ENCODE measurements around the gene CALN1.
"Not testable (repeated sequence)": the region's sequence is repeated elsewhere in the genome, so short reads cannot be mapped to it uniquely, and the experiment has no call there.

CALN1 gene

DNA sequence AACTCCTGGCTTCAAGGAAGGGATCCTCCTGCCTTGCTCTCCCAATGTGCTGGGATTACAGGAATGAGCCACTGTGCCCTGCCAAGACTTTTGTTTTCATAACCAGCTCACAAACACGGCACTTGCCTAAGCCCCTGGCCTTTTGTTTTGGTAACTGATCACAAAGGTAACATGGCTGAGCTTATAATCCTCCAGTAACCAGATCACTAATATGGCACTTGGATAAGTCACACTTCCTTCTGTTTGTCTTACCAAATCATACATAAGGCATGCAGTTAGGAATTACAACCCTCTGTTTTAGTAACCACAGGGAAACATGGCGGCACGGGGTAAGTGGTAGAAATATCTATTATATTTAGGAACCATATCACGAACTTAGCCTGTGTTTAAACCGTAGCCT lies 577.1 kb downstream of the CALN1 start:
- no peaks in the 10 kb centered on the region for H3K27me3 Mint-ChIP-seq
- no peaks in the 10 kb centered on the region for H3K9me3 Mint-ChIP-seq
- no peaks in the 10 kb centered on the region for H3K4me1 Mint-ChIP-seq
- DNase-seq (no peak), ATAC-seq (replicated peaks) (no peak)
- no peak overlapping the region for H3K27ac Mint-ChIP-seq
- H3K36me3 Mint-ChIP-seq: no peaks in the 10 kb centered on the region
- no peak overlapping the region for H3K4me3 Mint-ChIP-seq

DNA sequence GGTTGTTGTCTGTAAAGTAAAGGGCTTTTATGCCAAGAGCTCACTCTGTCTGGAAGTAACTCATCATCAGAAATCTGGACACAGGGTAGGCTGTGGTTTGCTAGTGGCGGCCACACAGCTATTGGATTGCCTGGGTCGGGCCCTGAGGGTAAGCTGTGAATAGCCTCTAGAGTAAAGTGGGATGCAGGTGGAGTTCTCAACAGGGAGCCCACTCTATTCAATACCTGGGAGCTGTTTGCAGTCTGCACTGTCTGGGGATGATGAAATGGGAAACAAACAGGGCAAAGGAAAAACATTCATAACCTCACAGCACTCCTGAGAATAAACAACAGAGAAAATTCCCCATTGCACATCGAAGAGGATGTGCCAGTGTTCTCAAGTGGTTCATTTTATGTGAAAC lies 582.6 kb downstream of the CALN1 start:
- no peak overlapping the region for H3K27ac Mint-ChIP-seq
- no peaks in the 10 kb centered on the region for H3K27me3 Mint-ChIP-seq

DNA sequence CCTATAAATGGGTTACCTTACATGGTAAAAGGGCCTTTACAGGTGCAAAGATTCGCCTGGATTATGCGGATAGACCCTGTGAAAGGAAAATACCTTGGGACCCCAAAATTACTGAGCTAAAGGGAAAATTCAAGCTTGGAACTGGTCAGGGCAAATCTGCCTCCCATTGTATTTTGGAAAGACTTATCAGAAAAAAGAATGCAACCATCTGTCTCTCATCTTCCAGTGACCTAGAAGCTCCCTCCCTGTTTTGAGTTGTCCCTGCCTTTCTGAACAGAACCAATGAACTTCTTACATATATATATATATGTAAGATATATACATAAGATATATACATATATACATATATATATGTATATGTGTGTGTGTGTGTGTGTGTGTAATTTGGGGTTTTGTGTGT lies 583.8 kb downstream of the CALN1 start:
- Mint-ChIP-seq H3K4me1 (no peaks in the 10 kb centered on the region), H3K9me3 (peaks cover 3 to 5% of the 10 kb centered on the region in 2 donors), H3K27me3 (no peaks in the 10 kb centered on the region), H3K4me3 (no peak overlapping the region), H3K36me3 (no peaks in the 10 kb centered on the region), H3K27ac (no peak overlapping the region)
- DNase-seq (no peak), ATAC-seq (replicated peaks) (no peak)

More for the DNA sequence above, 582.6 kb downstream of the CALN1 start:
- ATAC-seq (replicated peaks): no peak
- peaks cover 3 to 5% of the 10 kb centered on the region in 2 donors for H3K9me3 Mint-ChIP-seq
- DNase-seq: no peak
- no peaks in the 10 kb centered on the region for H3K36me3 Mint-ChIP-seq
- H3K4me1 Mint-ChIP-seq: no peaks in the 10 kb centered on the region
- H3K4me3 Mint-ChIP-seq: no peak overlapping the region

- H3K4me3 Mint-ChIP-seq: no peak overlapping the region
- H3K27me3 Mint-ChIP-seq: no peaks in the 10 kb centered on the region
- no peak for ATAC-seq (replicated peaks)
- no peak overlapping the region for H3K27ac Mint-ChIP-seq
- no peaks in the 10 kb centered on the region for H3K4me1 Mint-ChIP-seq
- peaks cover 3 to 6% of the 10 kb centered on the region in 2 donors for H3K9me3 Mint-ChIP-seq
- DNase-seq: no peak
- H3K36me3 Mint-ChIP-seq: no peaks in the 10 kb centered on the region
Measured at GRCh38 chr7:71826141-71826540, 586.0 kb downstream of the CALN1 start.

DNA sequence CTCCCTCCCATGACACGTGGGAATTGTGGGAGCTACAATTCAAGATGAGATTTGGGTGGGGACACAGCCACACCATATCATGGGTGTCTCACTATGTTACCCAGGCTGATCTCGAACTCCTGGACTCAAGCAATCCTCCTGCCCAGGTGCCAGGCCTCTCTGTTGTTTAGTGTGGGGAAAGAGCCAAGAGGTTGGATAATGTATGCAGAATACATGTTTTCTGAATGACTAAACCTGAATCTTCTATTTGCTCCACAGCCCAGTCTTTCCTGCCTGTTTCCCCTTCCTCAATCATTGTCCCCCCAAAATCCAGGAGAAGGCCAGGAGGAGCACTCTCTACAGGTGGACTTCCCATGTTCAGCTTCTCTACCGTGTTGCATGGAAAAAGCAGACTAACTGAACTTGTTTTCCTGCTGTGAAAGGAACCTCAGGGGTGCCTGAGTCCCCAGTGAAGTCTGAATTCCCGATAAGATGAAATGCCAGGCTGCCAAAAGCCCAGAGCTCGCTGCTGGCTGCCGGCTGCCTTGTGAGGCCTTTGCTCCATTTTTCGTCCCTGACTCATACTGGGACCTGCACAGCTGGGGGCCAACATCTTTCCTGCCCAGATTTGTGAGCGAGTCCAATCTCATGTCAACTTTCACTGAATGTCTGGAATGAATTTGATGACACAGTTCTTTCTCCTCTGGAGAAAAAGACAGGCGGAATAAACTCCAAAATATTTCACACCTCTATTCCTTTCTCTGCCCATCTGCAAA lies 588.0 kb downstream of the CALN1 start:
- no peaks in the 10 kb centered on the region for H3K36me3 Mint-ChIP-seq
- ATAC-seq (replicated peaks) (no peak), DNase-seq (no peak)
- H3K27me3 Mint-ChIP-seq: no peaks in the 10 kb centered on the region
- no peaks in the 10 kb centered on the region for H3K4me1 Mint-ChIP-seq
- no peak overlapping the region for H3K27ac Mint-ChIP-seq
- H3K9me3 Mint-ChIP-seq: peaks cover 9 to 18% of the 10 kb centered on the region in 2 donors
- no peak overlapping the region for H3K4me3 Mint-ChIP-seq

- ATAC-seq (replicated peaks); DNase-seq; H3K27me3 Mint-ChIP-seq; H3K27ac Mint-ChIP-seq; H3K36me3 Mint-ChIP-seq; H3K4me3 Mint-ChIP-seq; H3K4me1 Mint-ChIP-seq: not testable (repeated sequence)
- H3K9me3 Mint-ChIP-seq: peaks cover 12 to 18% of the 10 kb centered on the region in 2 donors
Measured at GRCh38 chr7:71822406-71822805, 589.7 kb downstream of the CALN1 start.

DNA sequence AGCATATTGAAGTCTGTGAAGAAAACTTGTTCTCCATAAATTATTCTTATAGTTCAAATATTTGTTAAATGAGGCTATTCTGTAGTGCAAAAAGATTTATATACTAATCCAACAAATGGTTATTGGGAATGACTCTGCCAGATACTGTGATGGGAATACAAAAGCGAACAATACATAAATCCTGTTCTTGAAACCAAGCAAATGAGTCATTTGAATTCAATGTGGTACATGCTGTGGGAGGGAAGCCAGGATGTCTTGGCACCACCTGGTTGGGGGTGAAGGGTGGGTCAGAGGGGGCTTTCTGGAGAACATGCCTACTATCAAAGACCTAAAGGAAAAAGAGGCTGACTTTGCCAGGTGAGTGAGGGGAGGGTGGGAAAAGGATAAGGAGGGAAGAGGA lies 594.2 kb downstream of the CALN1 start:
- ATAC-seq (replicated peaks): no peak
- Mint-ChIP-seq H3K9me3 (peaks cover 8 to 16% of the 10 kb centered on the region in 2 donors), H3K4me3 (no peak overlapping the region), H3K27ac (no peak overlapping the region), H3K4me1 (no peaks in the 10 kb centered on the region), H3K27me3 (no peaks in the 10 kb centered on the region), H3K36me3 (no peaks in the 10 kb centered on the region)
- no peak for DNase-seq

DNA sequence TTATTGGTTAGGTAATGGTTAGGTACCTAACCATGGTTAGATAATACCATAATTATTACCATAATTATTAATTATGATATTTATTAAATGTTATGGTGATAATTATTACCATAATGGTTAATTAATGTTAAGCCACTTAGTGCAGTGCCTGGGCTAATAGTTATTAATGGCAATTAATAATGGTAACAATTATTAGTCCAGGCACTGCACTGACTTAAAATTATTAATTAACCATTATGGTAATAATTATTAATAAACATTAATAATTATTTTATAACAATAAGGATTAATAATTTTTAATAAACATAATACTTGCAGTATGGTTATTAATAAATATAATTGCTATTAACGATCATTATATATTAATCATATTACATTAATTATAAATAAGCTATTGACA lies 604.0 kb downstream of the CALN1 start:
- no peaks in the 10 kb centered on the region for H3K4me1 Mint-ChIP-seq
- no peak overlapping the region for H3K27ac Mint-ChIP-seq
- H3K36me3 Mint-ChIP-seq: no peaks in the 10 kb centered on the region
- H3K9me3 Mint-ChIP-seq: peaks cover 10 to 15% of the 10 kb centered on the region in 2 donors
- no peaks in the 10 kb centered on the region for H3K27me3 Mint-ChIP-seq
- H3K4me3 Mint-ChIP-seq: no peak overlapping the region
- DNase-seq (no peak), ATAC-seq (replicated peaks) (no peak)

GRCh38 chr7:71804256-71804655 lies 607.9 kb downstream of the CALN1 start:
- peaks cover 8 to 11% of the 10 kb centered on the region in 2 donors for H3K9me3 Mint-ChIP-seq
- ATAC-seq (replicated peaks): no peak
- no peak overlapping the region for H3K4me3 Mint-ChIP-seq
- H3K27ac Mint-ChIP-seq: no peak overlapping the region
- no peak for DNase-seq
- H3K27me3 Mint-ChIP-seq: no peaks in the 10 kb centered on the region
- H3K36me3 Mint-ChIP-seq: no peaks in the 10 kb centered on the region
- no peaks in the 10 kb centered on the region for H3K4me1 Mint-ChIP-seq

- Mint-ChIP-seq H3K4me3 (no peak overlapping the region), H3K4me1 (no peaks in the 10 kb centered on the region), H3K27ac (no peak overlapping the region), H3K36me3 (no peaks in the 10 kb centered on the region), H3K9me3 (peaks cover 11% of the 10 kb centered on the region in 2 donors), H3K27me3 (no peaks in the 10 kb centered on the region)
- no peak for DNase-seq
- ATAC-seq (replicated peaks): no peak
Measured at GRCh38 chr7:71801976-71802375, 610.2 kb downstream of the CALN1 start.

GRCh38 chr7:71800321-71800720 lies 611.8 kb downstream of the CALN1 start:
- Mint-ChIP-seq H3K4me3 (no peak overlapping the region), H3K9me3 (peaks cover 3 to 7% of the 10 kb centered on the region in 2 donors), H3K36me3 (no peaks in the 10 kb centered on the region), H3K27ac (no peak overlapping the region), H3K4me1 (no peaks in the 10 kb centered on the region), H3K27me3 (no peaks in the 10 kb centered on the region)
- no peak for ATAC-seq (replicated peaks)
- DNase-seq: no peak

DNA sequence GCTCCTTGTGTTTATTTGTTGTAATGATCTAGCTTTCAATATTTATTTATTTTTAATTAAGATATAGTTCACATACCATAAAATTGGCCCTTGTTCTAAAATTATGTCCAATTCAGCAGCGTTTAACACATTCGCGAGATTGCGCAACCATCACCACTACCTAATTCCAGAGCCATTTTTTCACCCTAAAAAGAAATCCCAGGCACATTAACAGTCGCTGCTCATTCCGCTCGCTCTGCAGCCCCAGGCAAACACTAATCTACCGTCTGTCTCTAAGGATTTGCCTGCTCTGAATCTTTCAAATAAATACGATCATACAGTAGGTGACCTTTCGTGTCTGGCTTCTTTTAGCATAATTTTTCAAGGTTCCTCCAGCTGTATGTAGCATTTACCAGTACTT lies 616.7 kb downstream of the CALN1 start:
- DNase-seq (no peak), ATAC-seq (replicated peaks) (no peak)
- Mint-ChIP-seq H3K27ac (no peak overlapping the region), H3K9me3 (peaks cover 6 to 15% of the 10 kb centered on the region in 2 donors), H3K4me3 (no peak overlapping the region), H3K27me3 (no peaks in the 10 kb centered on the region), H3K4me1 (no peaks in the 10 kb centered on the region), H3K36me3 (no peaks in the 10 kb centered on the region)

DNA sequence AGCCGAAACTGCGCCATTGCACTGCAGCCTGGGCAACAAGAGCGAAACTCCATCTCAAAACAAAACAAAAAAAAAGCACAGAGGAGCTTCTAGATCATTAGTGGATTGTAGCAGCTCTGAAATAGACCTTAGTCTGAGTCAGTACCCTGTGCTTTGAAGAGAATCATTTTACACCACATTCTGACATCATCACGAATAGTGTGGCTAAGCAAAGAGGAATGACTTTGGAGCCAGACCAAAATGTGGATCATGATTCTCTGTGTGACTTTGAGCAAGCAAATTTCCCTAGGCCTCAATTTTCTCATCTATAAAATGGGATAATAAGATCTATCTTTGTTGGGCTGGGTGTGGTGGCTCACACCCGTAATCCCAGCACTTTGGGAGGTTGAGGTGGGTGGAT lies 618.9 kb downstream of the CALN1 start:
- no peak for ATAC-seq (replicated peaks)
- H3K27me3 Mint-ChIP-seq: no peaks in the 10 kb centered on the region
- no peak overlapping the region for H3K4me3 Mint-ChIP-seq
- no peaks in the 10 kb centered on the region for H3K4me1 Mint-ChIP-seq
- peaks cover 8 to 15% of the 10 kb centered on the region in 2 donors for H3K9me3 Mint-ChIP-seq
- no peak for DNase-seq
- H3K27ac Mint-ChIP-seq: no peak overlapping the region
- H3K36me3 Mint-ChIP-seq: no peaks in the 10 kb centered on the region

GRCh38 chr7:71787513-71787912 lies 624.6 kb downstream of the CALN1 start:
- Mint-ChIP-seq H3K9me3 (peaks cover 12 to 16% of the 10 kb centered on the region in 2 donors), H3K27me3 (no peaks in the 10 kb centered on the region), H3K4me1 (no peaks in the 10 kb centered on the region)

GRCh38 chr7:71785216-71785615 lies 626.9 kb downstream of the CALN1 start:
- no peaks in the 10 kb centered on the region for H3K27me3 Mint-ChIP-seq
- peaks cover 11 to 14% of the 10 kb centered on the region in 2 donors for H3K9me3 Mint-ChIP-seq
- H3K4me3 Mint-ChIP-seq: no peak overlapping the region
- H3K4me1 Mint-ChIP-seq: no peaks in the 10 kb centered on the region
- H3K27ac Mint-ChIP-seq: no peak overlapping the region
- peaks cover 0 to 2% of the 10 kb centered on the region in 2 donors for H3K36me3 Mint-ChIP-seq
- DNase-seq (no peak), ATAC-seq (replicated peaks) (no peak)

More at GRCh38 chr7:71787513-71787912, 624.6 kb downstream of the CALN1 start:
- Mint-ChIP-seq H3K27ac (no peak overlapping the region), H3K36me3 (no peaks in the 10 kb centered on the region), H3K4me3 (no peak overlapping the region)
- DNase-seq: no peak
- no peak for ATAC-seq (replicated peaks)
